GM12878 (cell line): ENCODE results near the gene TRIM60. TPM values are rescaled to one million over a fixed set of nuclear protein-coding genes. Genes with fewer than 3 reads are reported as not detected.

Experiments
- ATAC-seq: fragments of 200-7000 bp; cut with Tn5 transposase; 3 replicates; pipeline ENCODE4 v1.9.1; 2020; ENCODE audit warnings: mild to moderate bottlenecking, moderate library complexity
- BruUV-seq: library from RNA; stranded (reverse); fragments of 400-500 nt; replicated peaks from 2 replicates; lab custom pipeline; 2021; lab: Mats Ljungman, UMichigan
- CTCF ChIA-PET: fragments of 300-600 bp; sonication (Branson Sonifier 250); formaldehyde crosslinking; extraction: SDS; loops from one replicate; lab custom pipeline; 2021; ENCODE audit warnings: inconsistent platforms; lab: Yijun Ruan, JAX
- POLR2A ChIA-PET: fragments of 350-600 bp; formaldehyde crosslinking; extraction: SDS; loops from one replicate; lab custom pipeline; 2021; ENCODE audit warnings: inconsistent platforms; lab: Charles Lee
- RAD21 ChIA-PET: fragments of 300-600 bp; sonication (Branson Sonifier 250); formaldehyde crosslinking; loops from one replicate; lab custom pipeline; 2023; ENCODE audit warnings: antibody characterized with exemption; ENCODE audit not compliant: unreplicated experiment; lab: Charles Lee
- SMC1A ChIA-PET: fragments of 300-600 bp; sonication (Branson Sonifier 250); formaldehyde crosslinking; loops from one replicate; lab custom pipeline; 2023; ENCODE audit not compliant: unreplicated experiment, uncharacterized antibody; lab: Charles Lee
- DNase-seq: peaks from one replicate; pipeline ENCODE4 v3.0.0-alpha.2; 2011; ENCODE audit warnings: low read depth, low spot score
- FAIRE-seq: peaks from 3 replicates; lab custom pipeline; 2011; peaks lifted over from hg19 to GRCh38; lab: Jason Lieb, UNC
- H2AFZ ChIP-seq: 2 replicates; pipeline ENCODE4 v1.6.0; 2011; ENCODE audit warnings: low read depth, low read length, control low read depth; ENCODE audit not compliant: control insufficient read depth
- H3K27ac ChIP-seq: 2 replicates; pipeline ENCODE4 v1.5.1; 2011; ENCODE audit warnings: control low read depth; ENCODE audit not compliant: control insufficient read depth, insufficient read depth
- H3K27me3 ChIP-seq, 2 experiments: replicated peaks in 1 of 2; 2 replicates each; pipeline versions ENCODE4 v1.6.0 to v1.6.1; 2011; ENCODE audit warnings: low read length in 1 of 2; ENCODE audit not compliant: control insufficient read depth in 2 of 2, insufficient read depth in 2 of 2
- H3K36me3 ChIP-seq, 2 experiments: 2 replicates each; pipeline ENCODE4 v1.5.1; 2011; ENCODE audit warnings: low read length in 1 of 2; ENCODE audit not compliant: control insufficient read depth in 2 of 2, insufficient read depth in 2 of 2
- H3K4me1 ChIP-seq: 2 replicates; pipeline ENCODE4 v1.6.1; 2011; ENCODE audit warnings: mild to moderate bottlenecking, low read length, moderate library complexity, mixed read lengths; ENCODE audit not compliant: control insufficient read depth, insufficient read depth
- H3K4me2 ChIP-seq: 2 replicates; pipeline ENCODE4 v1.6.0; 2011; ENCODE audit warnings: control low read depth; ENCODE audit not compliant: control insufficient read depth, insufficient read depth
- H3K4me3 ChIP-seq: fragments of 200-600 bp; sonication (generic); 2 replicates; pipeline ENCODE4 v1.5.1; 2016
- H3K79me2 ChIP-seq: 2 replicates; pipeline ENCODE4 v1.6.0; 2011; ENCODE audit warnings: low read length; ENCODE audit not compliant: control insufficient read depth, insufficient read depth
- H3K9ac ChIP-seq: 2 replicates; pipeline ENCODE4 v1.8.0; 2011; ENCODE audit warnings: low read length, control low read depth, mixed read lengths; ENCODE audit not compliant: control insufficient read depth, insufficient read depth
- H3K9me3 ChIP-seq: replicated peaks from 3 replicates; pipeline ENCODE4 v1.5.1; 2011; ENCODE audit warnings: mild to moderate bottlenecking, low read length; ENCODE audit not compliant: control insufficient read depth, insufficient read depth
- H4K20me1 ChIP-seq: 2 replicates; pipeline ENCODE4 v1.6.0; 2011; ENCODE audit not compliant: control insufficient read depth, insufficient read depth
- KLF5 ChIP-seq: fragments of 450-650 bp; IDR thresholded peaks from 2 replicates; pipeline ENCODE4 v1.6.1; 2014; ENCODE audit warnings: mild to moderate bottlenecking; ENCODE audit not compliant: partially characterized antibody
- MYB ChIP-seq: fragments of 150-350 bp; IDR thresholded peaks from 2 replicates; pipeline ENCODE4 v1.6.1; 2014; ENCODE audit warnings: mild to moderate bottlenecking, low read depth, low read length, borderline replicate concordance
- NFXL1 ChIP-seq: fragments of 450-650 bp; IDR thresholded peaks from 2 replicates; pipeline ENCODE4 v1.6.1; 2017; ENCODE audit warnings: antibody characterized with exemption, mild to moderate bottlenecking, borderline replicate concordance
- PAX8 ChIP-seq: fragments of 450-650 bp; IDR thresholded peaks from 2 replicates; pipeline ENCODE4 v1.6.1; 2017; ENCODE audit warnings: mild to moderate bottlenecking, moderate library complexity
- RAD21 ChIP-seq: IDR thresholded peaks from 2 replicates; pipeline ENCODE4 v1.6.1; 2011; ENCODE audit warnings: mild to moderate bottlenecking, low read depth, low read length, moderate library complexity; ENCODE audit not compliant: insufficient read depth
- RFX5 ChIP-seq: IDR thresholded peaks from 2 replicates; pipeline ENCODE4 v1.6.1; 2011; ENCODE audit warnings: low read depth, low read length, improper control_type of control experiment
- SREBF1 ChIP-seq: IDR thresholded peaks from 2 replicates; pipeline ENCODE4 v1.6.1; 2012; ENCODE audit warnings: mild to moderate bottlenecking, low read length
- SREBF2 ChIP-seq: IDR thresholded peaks from 2 replicates; pipeline ENCODE4 v1.6.1; 2012; ENCODE audit warnings: mild to moderate bottlenecking, low read length
- SUPT20H ChIP-seq: IDR thresholded peaks from 2 replicates; pipeline ENCODE4 v1.6.1; 2011; ENCODE audit warnings: low read depth, mild to moderate bottlenecking, low read length, moderate library complexity, borderline replicate concordance; ENCODE audit not compliant: control insufficient read depth
- ZNF622 ChIP-seq: fragments of 450-650 bp; IDR thresholded peaks from 2 replicates; pipeline ENCODE4 v1.6.1; 2017; ENCODE audit warnings: mild to moderate bottlenecking, inconsistent platforms
- WGBS: methylation state at CpG from one replicate; pipeline ENCODE4 v1.1.6; 2016; ENCODE audit warnings: low lambda C conversion rate; ENCODE audit not compliant: insufficient replicate concordance, insufficient coverage; ENCODE audit errors: missing lambda C conversion rate; 5-methylcytosine and 5-hydroxymethylcytosine counted together
- in situ Hi-C: fragments of 300-500 bp; cut with MboI; formaldehyde crosslinking; loops from 9 replicates; pipeline ENCODE4 v1.14.3; 2018; ENCODE audit warnings: mixed read lengths
- intact Hi-C: fragments of 100-400 bp; cut with micrococcal nuclease; formaldehyde crosslinking; loops from one replicate; pipeline ENCODE4 v1.14.2; 2022; ENCODE audit not compliant: unreplicated experiment
- polyA plus RNA-seq, 11 experiments: library from polyadenylated mRNA; depleted of rRNA in 4 of 11; unstranded in 6 of 11; stranded (reverse) in 5 of 11; fragments of >200 nt; fragmentation: Nextera tagmentation in 4 of 11; fragmentation: Illumina TruSeq in 1 of 11; extraction: Ambion mirVana in 4 of 11; extraction: Trizol in 1 of 11; gene quantifications; 1 replicate in 1 of 11; 2 replicates in 10 of 11; pipeline versions ENCODE4 v1.2.1 to v1.2.3, GENCODE V29; 2011 to 2016; ENCODE audit warnings: inconsistent platforms in 2 of 11, missing spikeins in 2 of 11, low read depth in 1 of 11
- total RNA-seq, 4 experiments: library from RNA; depleted of rRNA in 3 of 4; stranded (reverse); fragments of >200 nt in 3 of 4; fragmentation: Illumina TruSeq in 1 of 4; extraction: Trizol in 1 of 4; gene quantifications; 2 replicates each; pipeline versions ENCODE4 v1.2.1 to v1.2.3, GENCODE V29; 2013 to 2021
- TF ChIP-seq, protein P1 (sequence below), 3 experiments: IDR thresholded peaks in 2 of 3; conservative IDR thresholded peaks in 1 of 3; 2 replicates each; pipeline ENCODE4 v1.5.1; 2011; ENCODE audit warnings: low read depth in 3 of 3, low read length in 3 of 3, mild to moderate bottlenecking in 3 of 3, control low read depth in 2 of 3, moderate library complexity in 2 of 3, inconsistent platforms in 1 of 3, mixed read lengths in 1 of 3; ENCODE audit not compliant: control insufficient read depth in 2 of 3, insufficient read depth in 1 of 3; ENCODE audit errors: extremely low read depth in 1 of 3

Gene TRIM60
- total and polyA plus RNA-seq, 10 of the 15 experiments (the other 5 are each of a cell fraction or from before 2014, with no cell fraction given): not detected

GRCh38 chr4:165060938-165061337 is 29.1 kb downstream of the TRIM60 start:
- Histone ChIP-seq H3K9me3 (no peaks in the 10 kb centered on the region), H3K4me3 (no peak overlapping the region), H3K36me3 (no peaks in the 10 kb centered on the region), H3K9ac (no peak overlapping the region), H4K20me1 (no peaks in the 10 kb centered on the region), H3K27me3 (no peaks in the 10 kb centered on the region; a peak in 1 of 4 replicates), H3K79me2 (no peaks in the 10 kb centered on the region), H3K27ac (no peak overlapping the region), H2AFZ (no peak overlapping the region), H3K4me1 (no peaks in the 10 kb centered on the region), H3K4me2 (no peak overlapping the region)
- RAD21 ChIA-PET: no interaction called here
- intact Hi-C loops: no loop called here
- WGBS: 4% methylated on average over 1 of the region's 1 CpG
- TF ChIP-seq SREBF1: no peak
- TF ChIP-seq KLF5: no peak
- TF ChIP-seq, protein P1, sequence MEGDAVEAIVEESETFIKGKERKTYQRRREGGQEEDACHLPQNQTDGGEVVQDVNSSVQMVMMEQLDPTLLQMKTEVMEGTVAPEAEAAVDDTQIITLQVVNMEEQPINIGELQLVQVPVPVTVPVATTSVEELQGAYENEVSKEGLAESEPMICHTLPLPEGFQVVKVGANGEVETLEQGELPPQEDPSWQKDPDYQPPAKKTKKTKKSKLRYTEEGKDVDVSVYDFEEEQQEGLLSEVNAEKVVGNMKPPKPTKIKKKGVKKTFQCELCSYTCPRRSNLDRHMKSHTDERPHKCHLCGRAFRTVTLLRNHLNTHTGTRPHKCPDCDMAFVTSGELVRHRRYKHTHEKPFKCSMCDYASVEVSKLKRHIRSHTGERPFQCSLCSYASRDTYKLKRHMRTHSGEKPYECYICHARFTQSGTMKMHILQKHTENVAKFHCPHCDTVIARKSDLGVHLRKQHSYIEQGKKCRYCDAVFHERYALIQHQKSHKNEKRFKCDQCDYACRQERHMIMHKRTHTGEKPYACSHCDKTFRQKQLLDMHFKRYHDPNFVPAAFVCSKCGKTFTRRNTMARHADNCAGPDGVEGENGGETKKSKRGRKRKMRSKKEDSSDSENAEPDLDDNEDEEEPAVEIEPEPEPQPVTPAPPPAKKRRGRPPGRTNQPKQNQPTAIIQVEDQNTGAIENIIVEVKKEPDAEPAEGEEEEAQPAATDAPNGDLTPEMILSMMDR (IDR thresholded peaks at IDR 0.05 in 2 of 3, conservative IDR thresholded peaks at IDR 0.05 in 1 of 3; ENCODE audit: control insufficient read depth in 2 of 3, extremely low read depth in 1 of 3, insufficient read depth in 1 of 3, low read depth in 3 of 3, low read length in 3 of 3): peak; percentile 4 to 22 (median 7); a peak in 2 of 6 replicates
- no peak for TF ChIP-seq ZNF622
- TF ChIP-seq SUPT20H: no peak
- no peak for TF ChIP-seq PAX8
- 0 out of 2 replicates have a peak, but pooled peaks have one; percentile 3 for TF ChIP-seq RAD21
- TF ChIP-seq MYB: no peak
- TF ChIP-seq RFX5: no peak
- no peak for TF ChIP-seq SREBF2
- TF ChIP-seq NFXL1: no peak
- CTCF ChIA-PET: interaction anchor here (1.9 kb wide), 1 partner anchor 125 kb away, joined by 4 read pairs; no protein-coding TSS in a partner anchor
- DNase-seq: no peak
- in situ Hi-C loops: no loop called here
- SMC1A ChIA-PET: no interaction called here
- FAIRE-seq: no peak
- BruUV-seq: no TSS peak
- POLR2A ChIA-PET: no interaction called here
- ATAC-seq: no peak; the same call in 2 of the 3 replicates
